ENCODE measurements around the gene PATE3.

DNA sequence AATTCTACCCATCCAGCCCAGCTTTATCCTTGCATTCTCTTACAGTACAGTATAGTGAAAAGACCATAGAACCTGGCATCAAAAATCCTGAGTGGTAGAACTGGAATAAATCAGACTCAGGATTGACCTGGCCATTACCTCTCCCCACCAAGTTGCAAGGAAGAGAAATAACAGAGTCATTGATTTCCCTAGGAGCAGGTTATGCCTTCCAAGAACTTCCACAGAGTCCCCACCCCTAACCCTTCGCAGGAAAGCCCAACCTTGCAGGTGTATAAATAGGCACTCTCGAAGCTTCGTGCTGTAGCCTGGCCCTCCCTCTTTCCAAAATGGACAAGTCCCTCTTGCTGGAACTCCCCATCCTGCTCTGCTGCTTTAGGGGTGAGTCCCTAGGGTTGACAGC, 41.9 kb upstream of the PATE3 start, which contains the start of gene PATE1:
- TF ChIP-seq, protein P1, sequence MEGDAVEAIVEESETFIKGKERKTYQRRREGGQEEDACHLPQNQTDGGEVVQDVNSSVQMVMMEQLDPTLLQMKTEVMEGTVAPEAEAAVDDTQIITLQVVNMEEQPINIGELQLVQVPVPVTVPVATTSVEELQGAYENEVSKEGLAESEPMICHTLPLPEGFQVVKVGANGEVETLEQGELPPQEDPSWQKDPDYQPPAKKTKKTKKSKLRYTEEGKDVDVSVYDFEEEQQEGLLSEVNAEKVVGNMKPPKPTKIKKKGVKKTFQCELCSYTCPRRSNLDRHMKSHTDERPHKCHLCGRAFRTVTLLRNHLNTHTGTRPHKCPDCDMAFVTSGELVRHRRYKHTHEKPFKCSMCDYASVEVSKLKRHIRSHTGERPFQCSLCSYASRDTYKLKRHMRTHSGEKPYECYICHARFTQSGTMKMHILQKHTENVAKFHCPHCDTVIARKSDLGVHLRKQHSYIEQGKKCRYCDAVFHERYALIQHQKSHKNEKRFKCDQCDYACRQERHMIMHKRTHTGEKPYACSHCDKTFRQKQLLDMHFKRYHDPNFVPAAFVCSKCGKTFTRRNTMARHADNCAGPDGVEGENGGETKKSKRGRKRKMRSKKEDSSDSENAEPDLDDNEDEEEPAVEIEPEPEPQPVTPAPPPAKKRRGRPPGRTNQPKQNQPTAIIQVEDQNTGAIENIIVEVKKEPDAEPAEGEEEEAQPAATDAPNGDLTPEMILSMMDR (IDR thresholded peaks at IDR 0.05): no peak
- no peak for TF ChIP-seq ZFX (IDR thresholded peaks at IDR 0.05; ENCODE audit: borderline replicate concordance)

Data from 22Rv1 (cell line).